Epithelial cell of esophagus (primary cell): ENCODE data around the gene HAPLN3.
A peak's percentile ranks its signal among the peaks of the same experiment; 100 is the strongest.

ENCODE experiments used
- DNase-seq: peaks from one replicate; pipeline ENCODE4 v3.0.0; 2010; ENCODE audit warnings: low read depth
- H3K4me3 ChIP-seq: 2 replicates; pipeline ENCODE4 v1.5.1; 2011; ENCODE audit warnings: mild to moderate bottlenecking, low read length, control low read depth
- CTCF ChIP-seq: IDR thresholded peaks from 2 replicates; pipeline ENCODE4 v1.5.1; 2011; ENCODE audit warnings: low read depth, mild to moderate bottlenecking, low read length, control low read depth, inconsistent platforms; ENCODE audit not compliant: insufficient read depth; ENCODE audit errors: missing control alignments

The HAPLN3 gene

GRCh38 chr15:88873786-88874185 lies 21.6 kb downstream of the HAPLN3 start:
- no peak for TF ChIP-seq CTCF
- no peak overlapping the region for H3K4me3 ChIP-seq
- DNase-seq: no peak

GRCh38 chr15:88872706-88873105 lies 22.6 kb downstream of the HAPLN3 start:
- no peak for TF ChIP-seq CTCF
- peak; percentile 22 for DNase-seq
- H3K4me3 ChIP-seq: no peak overlapping the region

- DNase-seq: no peak
- H3K4me3 ChIP-seq: no peak overlapping the region
- TF ChIP-seq CTCF: no peak
These were observed 23.2 kb downstream of the HAPLN3 start for GRCh38 chr15:88872106-88872505.

GRCh38 chr15:88871313-88871712 lies 24.0 kb downstream of the HAPLN3 start:
- no peak for DNase-seq
- TF ChIP-seq CTCF: no peak
- no peak overlapping the region for H3K4me3 ChIP-seq

GRCh38 chr15:88866295-88866881 lies 29.0 kb downstream of the HAPLN3 start:
- H3K4me3 ChIP-seq: no peak overlapping the region
- DNase-seq: no peak
- TF ChIP-seq CTCF: no peak

- no peak overlapping the region for H3K4me3 ChIP-seq
- TF ChIP-seq CTCF: no peak
- DNase-seq: peak; percentile 49
These were observed 29.7 kb downstream of the HAPLN3 start for GRCh38 chr15:88865498-88866099.
